ENCODE data around the gene ABHD12. TPM values are rescaled to one million over a fixed set of nuclear protein-coding genes. Genes with fewer than 3 reads are reported as not detected.

The ABHD12 gene
- polyA plus RNA-seq, 1 donor (not counting 4 experiments of a cell fraction or from before 2014, with no cell fraction given) = 11.2 TPM

DNA sequence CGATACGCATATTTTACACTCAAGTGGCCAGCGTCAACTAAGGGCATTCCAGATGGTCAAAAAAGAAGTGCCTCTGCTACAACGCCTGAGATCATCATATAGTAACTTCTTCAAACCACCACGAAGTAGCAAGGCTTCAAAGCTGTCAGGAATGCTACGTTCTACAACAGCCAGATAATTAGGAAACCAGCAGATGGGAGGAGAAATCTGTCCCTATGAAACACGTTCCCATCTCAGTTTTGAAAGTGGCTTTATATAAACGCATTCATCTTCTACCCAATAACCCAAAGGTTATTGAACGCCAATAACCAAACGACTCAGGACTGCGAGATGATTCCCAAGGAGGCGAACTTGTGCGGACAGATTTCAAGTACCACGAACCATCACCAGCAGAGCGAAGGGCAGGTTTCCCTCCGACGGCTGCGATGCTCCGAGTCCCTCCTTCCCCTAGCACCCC lies 1.2 kb downstream of the ABHD12 start:
- dilution Hi-C loops (cut with MboI; ENCODE audit: extremely low pct_ligation_motif_present, low sequenced_read_pairs) = no loop called here
- no peaks in the 10 kb centered on the region for H3K9me3 ChIP-seq (ENCODE audit: control insufficient read depth, low read depth, low read length)

GRCh38 chr20:25382704-25383370 lies 7.8 kb downstream of the ABHD12 start:
- FAIRE-seq (no peak), DNase-seq (ENCODE audit: low read depth, low spot score) (no peak)
- no peak overlapping the region for H3K9ac ChIP-seq (ENCODE audit: control insufficient read depth, extremely low read depth, insufficient read depth, low read length)
- no peaks in the 10 kb centered on the region for H3K9me3 ChIP-seq (ENCODE audit: control insufficient read depth, low read depth, low read length)
- H3K9me1 ChIP-seq (ENCODE audit: control insufficient read depth, extremely low read depth, insufficient read depth, low read length) = no peaks in the 10 kb centered on the region
- peaks cover 38% of the 10 kb centered on the region for H3K79me2 ChIP-seq (ENCODE audit: control insufficient read depth, insufficient read depth, low read length)
- TF ChIP-seq EZH2 (IDR thresholded peaks at IDR 0.05; ENCODE audit: low read length) = no peak
- TF ChIP-seq CTCF (optimal IDR thresholded peaks at IDR 0.05 in 1 of 3, IDR thresholded peaks at IDR 0.05 in 1 of 3, conservative IDR thresholded peaks at IDR 0.05 in 1 of 3; ENCODE audit: extremely low read depth in 1 of 3, insufficient read depth in 2 of 3, low read length in 3 of 3) = no peak
- H3K4me3 ChIP-seq (ENCODE audit: control insufficient read depth in 2 of 3, extremely low read depth in 1 of 3, insufficient read depth in 2 of 3, low read depth in 1 of 3, low read length in 3 of 3) = no peak overlapping the region
- no peak overlapping the region for H2AFZ ChIP-seq (ENCODE audit: control insufficient read depth, low read length)
- no peak overlapping the region for H3K27ac ChIP-seq (ENCODE audit: control insufficient read depth, insufficient read depth, low read length)
- no peaks in the 10 kb centered on the region for H3K36me3 ChIP-seq (ENCODE audit: control insufficient read depth in 2 of 2, extremely low read depth in 1 of 2, insufficient read depth in 2 of 2, low read length in 2 of 2)
- H3K4me1 ChIP-seq (ENCODE audit: control insufficient read depth, extremely low read depth, insufficient read depth, low read length) = no peaks in the 10 kb centered on the region
- H3K27me3 ChIP-seq (ENCODE audit: control insufficient read depth, extremely low read depth, insufficient read depth, low read length) = no peaks in the 10 kb centered on the region
- no peaks in the 10 kb centered on the region for H4K20me1 ChIP-seq (ENCODE audit: control insufficient read depth, extremely low read depth, insufficient read depth, low read length)
- no peak overlapping the region for H3K4me2 ChIP-seq (ENCODE audit: control insufficient read depth, extremely low read depth, insufficient read depth, low read depth, low read length)
- dilution Hi-C loops (cut with MboI; ENCODE audit: extremely low pct_ligation_motif_present, low sequenced_read_pairs) = no loop called here

More for the DNA sequence above, 1.2 kb downstream of the ABHD12 start:
- no peaks in the 10 kb centered on the region for H4K20me1 ChIP-seq (ENCODE audit: control insufficient read depth, extremely low read depth, insufficient read depth, low read length)
- peak overlapping the region; percentile 79 for H3K9ac ChIP-seq (ENCODE audit: control insufficient read depth, extremely low read depth, insufficient read depth, low read length)
- peaks cover 9% of the 10 kb centered on the region for H3K4me1 ChIP-seq (ENCODE audit: control insufficient read depth, extremely low read depth, insufficient read depth, low read length)
- DNase-seq (ENCODE audit: low read depth, low spot score) (no peak), FAIRE-seq (peak; percentile 49)
- no peaks in the 10 kb centered on the region for H3K9me1 ChIP-seq (ENCODE audit: control insufficient read depth, extremely low read depth, insufficient read depth, low read length)
- peak overlapping the region; percentile 38 for H3K27ac ChIP-seq (ENCODE audit: control insufficient read depth, insufficient read depth, low read length)
- H3K36me3 ChIP-seq (ENCODE audit: control insufficient read depth in 2 of 2, extremely low read depth in 1 of 2, insufficient read depth in 2 of 2, low read length in 2 of 2) = no peaks in the 10 kb centered on the region
- no peak for TF ChIP-seq EZH2 (IDR thresholded peaks at IDR 0.05; ENCODE audit: low read length)
- no peak for TF ChIP-seq CTCF (optimal IDR thresholded peaks at IDR 0.05 in 1 of 3, IDR thresholded peaks at IDR 0.05 in 1 of 3, conservative IDR thresholded peaks at IDR 0.05 in 1 of 3; ENCODE audit: extremely low read depth in 1 of 3, insufficient read depth in 2 of 3, low read length in 3 of 3)
- H3K4me3 ChIP-seq (ENCODE audit: control insufficient read depth in 2 of 3, extremely low read depth in 1 of 3, insufficient read depth in 2 of 3, low read depth in 1 of 3, low read length in 3 of 3) = peak overlapping the region; percentile 78 to 87 (median 84)
- H3K4me2 ChIP-seq (ENCODE audit: control insufficient read depth, extremely low read depth, insufficient read depth, low read depth, low read length) = peak overlapping the region; percentile 87
- peaks cover 30% of the 10 kb centered on the region for H3K79me2 ChIP-seq (ENCODE audit: control insufficient read depth, insufficient read depth, low read length)
- H3K27me3 ChIP-seq (ENCODE audit: control insufficient read depth, extremely low read depth, insufficient read depth, low read length) = no peaks in the 10 kb centered on the region
- peak overlapping the region; percentile 86 for H2AFZ ChIP-seq (ENCODE audit: control insufficient read depth, low read length)

Data from keratinocyte (primary cell).